Stimulated activated CD4-positive, alpha-beta T cell treated with anti-CD3 and anti-CD28 coated beads, Interleukin-2, amount 100 ng/mL, for 4 hours (primary cell): Measurements from ENCODE around the gene TYR.
"Not testable (repeated sequence)": the region's sequence is repeated elsewhere in the genome, so short reads cannot be mapped to it uniquely, and the experiment has no call there.

ENCODE experiments used
- DNase-seq: peaks from one replicate; pipeline ENCODE4 v3.0.0-alpha.2; 2020; ENCODE audit warnings: low read depth

Gene TYR

DNA sequence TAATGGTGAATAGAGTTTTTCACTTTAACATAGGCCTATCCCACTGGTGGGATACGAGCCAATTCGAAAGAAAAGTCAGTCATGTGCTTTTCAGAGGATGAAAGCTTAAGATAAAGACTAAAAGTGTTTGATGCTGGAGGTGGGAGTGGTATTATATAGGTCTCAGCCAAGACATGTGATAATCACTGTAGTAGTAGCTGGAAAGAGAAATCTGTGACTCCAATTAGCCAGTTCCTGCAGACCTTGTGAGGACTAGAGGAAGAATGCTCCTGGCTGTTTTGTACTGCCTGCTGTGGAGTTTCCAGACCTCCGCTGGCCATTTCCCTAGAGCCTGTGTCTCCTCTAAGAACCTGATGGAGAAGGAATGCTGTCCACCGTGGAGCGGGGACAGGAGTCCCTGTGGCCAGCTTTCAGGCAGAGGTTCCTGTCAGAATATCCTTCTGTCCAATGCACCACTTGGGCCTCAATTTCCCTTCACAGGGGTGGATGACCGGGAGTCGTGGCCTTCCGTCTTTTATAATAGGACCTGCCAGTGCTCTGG, at the start of gene TYR:
Gene TYR (plus strand): TSS at position 185 of the 541 bp plus-strand sequence. CDS start 79 bp downstream, at position 264.
- DNase-seq = no peak

DNA sequence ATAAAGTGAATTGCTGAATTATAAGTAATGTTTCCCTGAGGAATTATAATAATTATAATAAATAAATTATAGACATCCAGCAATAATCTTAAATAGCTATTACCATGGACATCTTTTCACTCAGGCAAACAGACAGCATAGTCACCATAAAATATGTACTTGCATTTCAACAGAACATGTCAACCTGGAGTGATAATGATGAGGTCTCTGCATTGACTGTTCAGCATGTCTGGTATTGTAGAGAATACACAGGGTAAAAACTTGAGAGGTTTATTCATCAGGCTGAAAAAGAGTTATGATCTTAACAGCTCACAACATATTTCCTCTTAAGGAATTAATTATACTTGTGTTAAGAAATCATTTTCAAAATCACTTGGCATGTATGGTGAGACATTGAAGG, 41.1 kb upstream of the TYR start:
- DNase-seq = no peak

DNA sequence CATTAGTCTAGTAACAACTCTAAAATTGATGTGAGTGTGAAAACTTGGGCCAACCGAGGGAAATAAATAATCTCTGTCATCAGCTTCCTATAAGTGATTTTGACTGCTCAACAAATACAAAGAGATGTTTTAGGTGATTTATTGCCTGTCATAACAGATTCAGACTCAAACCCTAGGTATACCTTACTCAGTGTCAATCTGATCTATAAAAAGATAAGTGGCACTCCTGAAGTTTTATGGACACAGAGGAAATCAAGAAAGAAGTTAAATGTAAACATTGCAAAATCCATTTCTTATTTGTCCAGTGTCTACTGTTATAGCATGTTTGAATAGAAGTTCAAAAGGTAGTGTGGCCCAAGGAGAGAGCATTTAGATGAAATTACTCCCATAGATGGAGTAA, 30.4 kb upstream of the TYR start:
- no peak for DNase-seq

DNA sequence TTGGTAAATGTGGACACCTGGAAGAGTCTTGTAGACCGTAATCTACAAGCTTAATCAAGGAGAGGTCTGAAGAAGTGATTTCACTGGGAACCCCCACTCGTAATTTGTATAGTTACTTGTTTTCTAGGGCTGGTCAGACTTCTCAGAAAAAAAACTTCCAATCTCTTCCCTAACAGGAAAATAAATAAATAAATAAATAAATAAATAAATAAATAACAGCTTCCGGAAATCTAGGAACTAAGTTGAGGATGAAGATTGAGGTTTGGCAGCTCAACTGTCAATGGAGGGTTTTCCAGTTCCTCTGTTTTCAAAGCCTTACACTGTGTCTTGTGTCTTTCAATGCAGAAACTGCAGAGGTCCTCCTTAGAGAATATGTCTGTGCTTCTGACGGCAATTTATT, 17.7 kb upstream of the TYR start:
- DNase-seq = no peak

DNA sequence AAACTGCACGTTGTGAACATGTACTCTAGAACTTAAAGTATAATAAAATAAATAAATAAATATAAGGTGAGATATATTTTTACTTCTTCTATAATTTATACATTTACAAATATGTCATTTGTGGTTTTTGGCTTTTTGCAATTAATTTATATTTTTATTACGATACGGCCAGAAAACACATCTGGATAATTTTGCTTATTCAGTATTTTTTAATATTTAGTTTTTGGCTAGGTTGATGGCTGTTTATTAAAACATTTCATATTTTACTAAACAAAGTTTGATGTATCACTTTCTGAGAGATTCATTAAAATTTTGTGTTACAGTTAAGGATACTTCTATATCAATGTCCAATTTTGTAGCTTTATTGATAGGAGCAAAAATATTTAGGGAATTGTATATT, 15.7 kb upstream of the TYR start:
- no peak for DNase-seq

DNA sequence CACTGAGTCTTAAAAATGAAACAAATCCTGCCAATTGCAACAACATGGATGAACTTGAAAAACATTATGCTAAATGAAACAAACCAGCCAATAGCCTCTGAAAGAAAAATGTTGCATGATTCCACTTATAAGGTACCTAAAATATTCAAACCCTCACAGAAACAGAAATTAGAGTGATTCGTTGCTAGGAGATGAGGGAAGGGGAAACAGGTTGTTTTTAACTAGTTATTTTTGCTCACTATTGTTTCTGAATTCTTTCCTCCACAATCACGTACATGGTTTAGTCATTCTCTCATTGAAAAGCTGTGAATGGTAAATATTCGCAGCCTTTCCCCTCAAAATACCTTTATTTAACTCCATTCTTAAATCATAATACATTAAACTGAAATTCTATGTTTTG, 14.0 kb upstream of the TYR start:
- no peak for DNase-seq

DNA sequence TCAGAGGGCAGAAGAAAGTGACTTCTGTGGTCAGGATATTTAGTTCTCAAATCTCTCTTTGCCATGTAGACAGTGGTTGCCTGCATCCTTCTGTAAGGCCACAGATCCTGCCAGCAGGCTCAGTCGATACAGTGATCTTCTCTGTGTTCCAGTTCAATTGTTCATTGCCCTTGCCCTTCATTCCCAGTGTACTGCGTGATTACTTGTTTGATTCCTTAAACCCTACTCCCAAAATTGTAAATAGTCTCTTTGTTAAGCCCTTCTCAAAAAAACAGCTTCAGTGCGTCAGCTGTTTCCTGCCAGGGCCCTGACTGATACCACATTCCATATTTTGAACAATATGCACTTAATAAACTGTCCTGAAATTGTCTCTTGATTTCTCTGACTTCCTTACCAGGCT, 9.3 kb upstream of the TYR start:
- no peak for DNase-seq

DNA sequence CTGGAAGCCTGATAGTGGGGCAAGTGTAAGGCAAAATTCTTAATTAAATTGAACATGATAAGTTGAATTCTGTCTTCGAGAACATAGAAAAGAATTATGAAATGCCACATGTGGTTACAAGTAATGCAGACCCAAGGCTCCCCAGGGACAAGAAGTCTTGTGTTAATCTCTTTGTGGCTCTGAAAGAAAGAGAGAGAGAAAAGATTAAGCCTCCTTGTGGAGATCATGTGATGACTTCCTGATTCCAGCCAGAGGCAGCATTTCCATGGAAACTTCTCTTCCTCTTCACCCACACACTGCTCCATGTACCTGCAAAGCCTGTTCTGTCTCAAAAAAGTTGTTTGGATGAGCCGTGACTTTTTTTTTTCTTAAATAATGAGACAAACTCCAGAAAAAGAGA, 1.9 kb upstream of the TYR start:
- no peak for DNase-seq

DNA sequence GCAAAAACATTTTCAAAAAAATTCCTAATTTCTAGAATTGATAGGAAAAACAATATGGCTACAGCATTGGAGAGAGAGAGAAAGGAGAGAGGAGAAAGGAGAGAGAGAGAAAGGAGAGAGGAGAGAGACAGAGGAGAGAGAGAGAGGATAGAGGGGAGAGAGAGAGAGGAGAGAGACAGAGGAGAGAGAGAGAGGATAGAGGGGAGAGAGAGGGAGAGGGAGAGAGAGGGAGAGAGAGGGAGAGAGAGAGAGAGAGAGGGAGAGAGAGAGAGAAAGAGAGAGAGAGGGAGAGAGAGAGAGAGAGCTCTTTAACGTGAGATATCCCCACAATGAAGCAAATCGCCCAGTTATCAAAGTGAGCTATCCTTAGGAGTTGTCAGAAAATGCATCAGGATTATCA, 737 bp upstream of the TYR start:
- DNase-seq = no peak

DNA sequence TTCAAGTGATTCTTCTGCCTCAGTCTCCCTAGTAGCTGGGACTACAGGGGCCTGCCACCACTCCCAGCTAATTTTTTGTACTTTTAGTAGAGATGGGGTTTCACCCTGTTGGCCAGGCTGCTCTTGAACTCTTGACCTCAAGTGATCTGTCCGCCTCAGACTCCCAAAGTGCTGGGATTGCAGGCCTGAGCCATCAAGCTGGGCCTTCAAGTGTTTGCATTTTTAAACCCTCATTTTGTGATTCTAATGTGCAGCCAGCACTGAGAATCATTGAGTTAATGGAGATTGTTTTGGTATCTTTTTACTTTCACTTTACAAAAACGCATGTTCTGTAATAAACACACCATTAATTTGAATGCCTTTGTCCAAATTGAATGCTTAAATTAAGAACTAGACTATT, 3.4 kb downstream of the TYR start:
- no peak for DNase-seq

DNA sequence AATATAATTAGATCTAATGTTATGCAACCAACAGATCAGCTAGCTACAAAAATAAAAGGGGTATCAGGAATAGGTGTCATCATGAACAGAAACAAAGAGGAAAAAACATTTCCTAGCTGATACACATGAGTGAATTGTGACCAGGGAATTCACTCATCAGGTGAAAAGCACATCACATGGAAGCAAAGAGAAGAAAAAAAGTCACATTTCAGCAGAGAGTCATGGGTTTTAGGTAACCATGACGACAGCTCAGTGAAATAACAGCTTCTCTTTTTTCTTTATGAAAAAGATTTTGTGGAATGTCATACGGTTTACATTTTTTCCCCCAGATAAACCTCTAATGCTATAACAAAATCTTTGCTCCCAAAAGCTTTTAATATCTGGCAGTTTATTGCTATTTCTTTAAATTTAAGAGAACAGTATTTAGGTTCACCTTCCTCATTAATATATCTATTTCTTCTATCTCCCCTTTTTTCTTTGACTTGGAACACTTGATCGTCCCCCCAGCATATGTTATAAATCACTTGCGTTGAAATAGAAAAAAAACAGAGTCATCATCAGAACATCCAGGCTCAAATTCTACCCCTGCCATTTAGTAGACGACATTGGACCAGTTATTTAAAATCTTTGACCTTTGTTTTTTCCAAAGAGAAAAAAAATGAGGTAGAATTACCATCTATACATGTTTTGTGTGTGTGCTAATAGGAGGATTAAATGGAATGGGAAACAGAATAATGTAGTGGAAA, 5.3 kb downstream of the TYR start:
- DNase-seq = no peak

DNA sequence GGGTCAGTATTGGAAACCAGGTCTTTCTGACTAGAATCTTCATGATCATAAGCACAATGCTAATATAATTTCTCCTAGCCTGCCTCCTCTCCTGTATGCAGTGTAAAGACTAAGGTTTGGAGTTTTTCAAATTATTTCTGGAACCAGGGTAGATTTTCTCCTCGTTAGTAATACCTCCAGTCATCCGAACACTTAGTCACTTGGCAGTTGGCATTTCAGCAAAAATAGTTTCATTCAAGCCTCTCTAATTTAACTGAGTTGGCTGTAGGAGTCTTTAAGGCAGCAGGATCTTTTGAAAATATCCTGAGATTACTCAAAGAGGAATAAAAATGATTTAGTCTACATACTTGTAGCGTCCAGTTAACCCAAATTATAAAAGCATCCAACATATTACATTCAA, 6.3 kb downstream of the TYR start:
- DNase-seq = no peak

DNA sequence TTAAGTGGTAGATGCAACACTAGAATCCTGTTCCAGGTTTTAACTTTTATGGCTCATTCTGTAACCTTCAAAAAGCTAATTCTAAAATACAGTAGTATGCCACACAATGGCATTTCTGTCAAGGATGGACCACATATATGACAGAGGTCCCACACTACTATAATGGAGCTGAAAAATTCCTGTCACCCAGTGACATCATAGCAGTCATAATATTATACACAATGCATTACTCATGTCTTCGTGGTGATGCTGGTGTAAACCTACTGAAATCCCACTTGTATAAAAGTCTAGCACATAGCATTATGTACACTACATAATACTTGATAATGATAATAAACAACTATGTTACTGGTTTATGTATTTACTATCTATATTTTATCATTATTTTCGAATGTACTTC, 12.1 kb downstream of the TYR start:
- DNase-seq = no peak

DNA sequence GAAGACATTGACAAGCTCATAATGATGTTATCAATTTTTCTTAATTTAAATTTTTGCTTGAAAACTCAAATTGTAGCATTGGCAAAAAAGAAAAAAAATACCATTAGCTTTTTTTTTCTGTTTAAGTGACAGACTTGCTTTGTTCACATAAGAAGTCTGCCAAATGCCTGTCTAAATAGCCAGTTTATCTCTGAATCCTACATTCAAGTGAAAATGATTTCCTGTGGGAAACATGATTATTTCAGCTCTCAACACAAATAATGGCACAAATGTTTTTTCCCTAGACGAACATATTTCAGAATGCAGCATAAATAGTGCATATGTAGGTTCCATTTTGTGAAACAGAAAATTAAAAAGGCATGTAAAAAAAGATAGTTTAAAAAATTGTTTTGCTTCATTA, 23.5 kb downstream of the TYR start:
- DNase-seq = no peak

DNA sequence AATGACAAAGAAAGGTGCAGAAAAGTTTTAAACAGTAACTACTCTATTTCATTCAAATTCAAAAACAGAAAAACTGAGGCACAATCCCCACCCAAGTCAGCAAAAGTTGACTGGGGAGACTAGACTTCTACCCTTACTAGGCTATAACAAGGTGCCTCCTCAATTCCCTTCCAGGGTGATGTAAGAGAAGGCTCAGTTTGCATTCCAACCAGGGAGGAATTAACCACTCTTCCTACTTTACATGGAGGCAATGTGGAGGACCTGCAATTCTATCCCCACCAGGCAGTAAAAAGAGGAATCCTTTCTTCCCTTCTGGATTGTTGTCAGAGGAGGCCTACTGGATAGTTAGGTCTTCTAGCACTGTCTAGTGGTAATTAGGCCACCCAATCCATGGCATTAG, 26.1 kb downstream of the TYR start:
- DNase-seq = no peak

DNA sequence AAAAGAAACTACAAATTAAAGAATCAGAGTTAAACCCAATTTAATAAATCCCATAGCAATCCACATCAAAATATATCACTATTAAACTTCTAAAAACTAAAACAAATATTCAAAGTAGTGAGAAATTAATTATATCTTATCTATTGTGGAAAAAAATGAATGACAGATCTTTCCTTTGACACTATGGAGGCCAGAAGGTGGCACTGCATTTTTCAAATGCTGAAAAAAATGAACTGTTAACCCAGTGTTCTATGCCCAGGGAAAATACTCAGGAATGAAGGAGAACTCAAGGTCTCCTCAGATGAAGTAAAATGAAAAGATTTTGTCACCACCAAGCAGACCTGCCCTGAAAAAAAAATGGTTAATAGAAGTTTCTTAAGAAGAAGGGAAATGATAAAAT, 27.7 kb downstream of the TYR start:
- DNase-seq = no peak

DNA sequence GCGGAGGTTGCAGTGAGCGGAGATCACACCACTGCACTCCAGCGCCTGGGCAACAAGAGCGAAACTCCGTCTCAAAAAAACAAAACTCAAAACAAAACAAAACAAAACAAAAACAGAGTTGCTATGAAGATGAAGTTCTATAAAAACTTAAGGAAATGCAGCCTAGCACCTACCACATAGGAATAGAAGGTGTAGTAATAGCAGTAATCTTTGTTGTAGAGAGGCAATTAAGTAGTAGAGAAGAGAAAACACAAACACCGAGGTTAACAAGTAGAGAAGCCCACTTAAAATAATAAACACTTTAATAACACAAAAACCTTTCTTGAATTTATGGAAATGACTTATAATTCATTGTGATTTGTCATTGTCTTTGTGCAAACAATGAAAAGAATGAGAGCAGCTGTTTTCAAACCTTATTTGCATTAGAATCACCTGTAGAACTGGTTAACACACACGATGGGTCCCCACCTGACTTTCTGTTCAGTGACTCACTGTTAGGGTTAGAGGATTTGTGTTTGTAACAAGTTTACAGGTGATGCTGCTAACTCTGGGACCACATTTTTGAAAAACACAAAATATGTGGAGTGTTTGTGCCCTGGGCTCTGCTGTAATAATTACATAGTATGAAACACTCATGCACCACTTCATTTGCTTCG, 43.1 kb downstream of the TYR start:
- DNase-seq = no peak

DNA sequence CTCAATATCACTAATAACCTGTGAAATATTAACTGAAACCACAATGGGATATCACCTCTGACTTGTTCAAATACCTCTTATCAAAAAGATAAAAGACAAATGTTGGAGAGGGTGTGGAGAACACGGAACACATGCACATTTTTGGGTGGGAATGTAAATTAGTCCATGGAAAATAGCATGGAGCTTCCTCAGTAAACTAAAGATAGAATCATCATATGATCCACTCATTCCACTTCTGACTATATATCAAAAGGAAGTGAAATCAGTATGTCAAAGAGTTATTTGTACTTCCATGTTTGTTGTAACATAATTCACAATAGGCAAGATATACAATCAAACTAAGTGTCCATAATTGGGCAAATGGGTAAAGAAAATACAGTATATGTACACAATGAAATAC, 57.4 kb downstream of the TYR start:
- no peak for DNase-seq

DNA sequence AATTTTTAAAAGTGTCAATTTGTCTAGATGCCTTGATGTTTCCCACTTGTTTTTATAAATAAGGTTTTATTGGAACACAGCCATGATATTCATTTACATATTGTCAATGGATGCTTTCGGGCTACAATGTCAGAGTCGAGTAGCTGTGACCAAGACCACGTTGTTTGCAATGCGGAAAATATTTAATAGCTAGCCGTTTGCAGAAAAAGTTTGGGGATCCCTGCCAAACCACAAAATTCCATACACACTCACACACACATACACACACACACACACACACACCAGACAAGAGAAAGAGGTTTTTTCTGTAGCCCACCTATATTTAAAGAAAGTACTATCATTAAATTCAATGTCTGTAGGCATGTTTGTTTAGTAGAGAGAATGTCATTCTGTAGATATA, 58.3 kb downstream of the TYR start:
- no peak for DNase-seq

DNA sequence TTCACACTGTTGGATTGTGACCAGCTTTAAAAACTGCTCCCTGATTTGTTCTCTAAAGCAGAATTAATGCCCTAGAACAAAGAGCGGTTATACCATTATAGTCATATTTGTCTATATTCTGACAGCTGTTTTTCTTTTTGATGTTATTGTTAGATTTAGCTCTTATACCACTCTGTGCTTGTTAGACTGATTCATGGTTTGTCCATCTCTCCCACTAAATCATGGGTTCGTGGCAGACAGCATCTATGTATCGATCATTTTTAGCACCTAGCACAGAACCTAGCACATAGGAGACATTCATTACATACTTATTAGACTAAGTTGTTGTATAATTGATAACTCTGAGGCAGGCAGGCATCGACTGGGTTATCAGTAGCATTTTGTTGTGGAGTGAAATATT, 69.3 kb downstream of the TYR start:
- not testable (repeated sequence) for DNase-seq

DNA sequence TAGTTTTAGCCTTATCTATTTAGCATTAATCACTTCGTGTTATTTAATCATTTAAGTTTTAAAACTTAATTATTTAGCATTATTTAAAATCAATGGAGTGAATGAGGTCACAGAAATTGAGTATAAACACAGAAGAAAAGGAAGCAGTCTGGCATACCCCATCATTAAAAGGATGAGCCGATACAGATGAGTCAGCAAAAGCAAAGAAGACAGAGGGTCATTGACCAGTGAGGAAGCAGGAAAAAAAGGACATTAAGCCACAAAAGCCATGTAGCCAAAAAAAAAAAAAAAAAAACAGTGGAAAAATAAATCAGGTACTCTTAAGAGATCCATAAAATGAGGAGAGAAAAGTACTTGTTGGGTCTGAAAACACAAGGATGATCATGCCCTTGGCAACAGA, 71.5 kb downstream of the TYR start:
- no peak for DNase-seq

DNA sequence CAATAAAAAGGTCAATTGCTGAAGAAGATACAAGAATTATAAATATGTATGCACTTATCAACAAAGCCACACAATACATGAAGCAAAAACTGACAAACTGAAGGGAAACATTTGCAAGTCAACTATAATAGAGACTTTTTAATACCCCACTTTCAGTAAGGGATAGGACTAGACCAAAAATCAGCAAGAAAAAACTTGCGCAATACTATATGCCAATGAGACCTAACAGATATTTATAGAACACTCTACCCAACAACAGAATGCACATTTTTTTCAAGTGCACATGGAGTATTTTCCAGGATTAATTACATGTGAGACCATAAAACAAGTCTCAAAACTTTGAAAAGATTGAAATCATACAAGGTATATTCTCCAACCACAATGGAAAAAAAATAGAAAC, 83.8 kb downstream of the TYR start:
- not testable (repeated sequence) for DNase-seq

DNA sequence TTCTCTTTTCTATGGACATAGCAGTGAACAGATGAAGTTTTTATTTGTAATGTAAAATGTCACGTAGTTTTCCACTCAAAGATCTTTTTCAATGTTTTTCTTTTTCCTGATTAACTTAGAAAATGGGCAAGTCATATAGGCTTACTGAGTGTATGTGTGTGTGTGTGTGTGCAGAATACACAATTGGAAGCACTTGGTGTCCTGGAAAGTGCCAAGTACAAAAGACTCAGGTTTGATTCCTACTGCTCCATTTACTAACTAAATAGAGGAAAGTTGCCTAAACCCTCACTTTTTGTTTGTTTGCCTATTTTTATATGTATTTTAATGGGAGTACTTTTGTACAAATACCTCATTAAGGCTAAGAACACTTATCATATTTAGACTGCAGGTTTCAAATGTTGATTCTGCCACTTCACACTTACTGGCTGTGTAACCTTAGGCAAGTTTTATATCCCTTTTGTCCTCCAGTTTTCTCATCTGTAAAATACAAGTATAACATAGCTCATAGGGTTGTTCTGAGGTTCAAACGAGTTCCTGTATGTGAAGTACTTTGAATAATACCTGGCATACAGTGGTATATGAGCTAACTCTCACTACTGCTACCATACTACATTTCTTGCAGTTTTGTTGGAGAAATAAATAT, 90.1 kb downstream of the TYR start:
- no peak for DNase-seq
